Vagina (tissue), 2 donors: ENCODE results near the gene CCDC127. TPM values are rescaled to one million over a fixed set of nuclear protein-coding genes. Genes with fewer than 3 reads are reported as not detected.
"Not testable (repeated sequence)": the region's sequence is repeated elsewhere in the genome, so short reads cannot be mapped to it uniquely, and the experiment has no call there.

Experiments
- DNase-seq, 2 donors: peaks; one replicate each; pipeline ENCODE4 v3.0.0-alpha.2; 2017; ENCODE audit errors: extremely low spot score in 2 of 2
- H3K27ac ChIP-seq: fragments of 200-600 bp; sonication (generic); one replicate; pipeline ENCODE4 v1.5.1; 2019
- H3K27me3 ChIP-seq: fragments of 200-600 bp; sonication (generic); one replicate; pipeline ENCODE4 v1.5.1; 2019
- H3K36me3 ChIP-seq, 2 donors: fragments of 200-600 bp; sonication (generic); one replicate each; pipeline ENCODE4 v1.5.1; 2017 to 2019
- H3K4me1 ChIP-seq: fragments of 200-600 bp; sonication (generic); one replicate; pipeline ENCODE4 v1.5.1; 2019
- H3K4me3 ChIP-seq, 2 donors: fragments of 200-600 bp; sonication (generic); 1 replicate in 1 of 2; 2 replicates in 1 of 2; pipeline ENCODE4 v1.5.1; 2016 to 2019
- H3K9me3 ChIP-seq: fragments of 200-600 bp; sonication (generic); one replicate; pipeline ENCODE4 v1.5.1; 2019
- CTCF ChIP-seq, 3 experiments: fragments of 450-650 bp in 2 of 3; fragments of 200-600 bp in 1 of 3; sonication (generic) in 1 of 3; IDR thresholded peaks; one replicate each; pipeline ENCODE4 v1.5.1; 2017 to 2019; ENCODE audit warnings: antibody characterized with exemption in 3 of 3, mild to moderate bottlenecking in 2 of 3, moderate library complexity in 2 of 3
- POLR2A ChIP-seq, 2 donors: fragments of 450-650 bp; IDR thresholded peaks; one replicate each; pipeline ENCODE4 v1.6.1; 2017; ENCODE audit warnings: antibody characterized with exemption in 2 of 2, mild to moderate bottlenecking in 2 of 2, moderate library complexity in 2 of 2
- POLR2AphosphoS5 ChIP-seq, 2 donors: sonication (generic); formaldehyde crosslinking; IDR thresholded peaks; one replicate each; pipeline ENCODE4 v1.9.0; 2017; ENCODE audit warnings: antibody characterized with exemption in 2 of 2, mild to moderate bottlenecking in 2 of 2, low read depth in 1 of 2; ENCODE audit not compliant: insufficient read depth in 1 of 2
- intact Hi-C: fragments of 100-400 bp; cut with DNase I; formaldehyde crosslinking; loops from one replicate; pipeline ENCODE4 v1.15.1; 2023
- total RNA-seq: library from RNA; depleted of rRNA; stranded (reverse); fragments of >200 nt; gene quantifications from one replicate; pipeline ENCODE4 v1.2.3, GENCODE V29; 2016

CCDC127 gene
- total RNA-seq, 1 donor from 2014 or later: 4.2 TPM

- DNase-seq: no peak
- intact Hi-C loops: no loop called here
Observed at GRCh38 chr5:199197-199949, 18.6 kb downstream of the CCDC127 start.

GRCh38 chr5:198516-199196, 19.3 kb downstream of the CCDC127 start:
- intact Hi-C loops: no loop called here
- H3K9me3 ChIP-seq: no peaks in the 10 kb centered on the region
- no peaks in the 10 kb centered on the region for H3K27me3 ChIP-seq
- TF ChIP-seq CTCF (IDR thresholded peaks at IDR 0.05) (no peak), POLR2A (IDR thresholded peaks at IDR 0.05) (no peak), POLR2AphosphoS5 (IDR thresholded peaks at IDR 0.05; ENCODE audit: insufficient read depth in 1 of 2, low read depth in 1 of 2) (no peak)
- no peaks in the 10 kb centered on the region for H3K4me1 ChIP-seq
- no peak for DNase-seq
- no peak overlapping the region for H3K4me3 ChIP-seq
- no peak overlapping the region for H3K27ac ChIP-seq
- H3K36me3 ChIP-seq: peaks cover 0 to 3% of the 10 kb centered on the region in 2 donors

More at GRCh38 chr5:199197-199949, 18.6 kb downstream of the CCDC127 start:
- no peak for TF ChIP-seq POLR2A (IDR thresholded peaks at IDR 0.05)
- TF ChIP-seq POLR2AphosphoS5 (IDR thresholded peaks at IDR 0.05; ENCODE audit: insufficient read depth in 1 of 2, low read depth in 1 of 2): no peak
- no peak for TF ChIP-seq CTCF (IDR thresholded peaks at IDR 0.05)
- no peaks in the 10 kb centered on the region for H3K9me3 ChIP-seq
- H3K4me1 ChIP-seq: no peaks in the 10 kb centered on the region
- no peaks in the 10 kb centered on the region for H3K27me3 ChIP-seq
- H3K27ac ChIP-seq: no peak overlapping the region
- no peak overlapping the region for H3K4me3 ChIP-seq
- peaks cover 0 to 9% of the 10 kb centered on the region in 2 donors for H3K36me3 ChIP-seq

- TF ChIP-seq CTCF (IDR thresholded peaks at IDR 0.05): no peak
- TF ChIP-seq POLR2A (IDR thresholded peaks at IDR 0.05): no peak
- TF ChIP-seq POLR2AphosphoS5 (IDR thresholded peaks at IDR 0.05; ENCODE audit: insufficient read depth in 1 of 2, low read depth in 1 of 2): no peak
- H3K4me1 ChIP-seq: no peaks in the 10 kb centered on the region
- no peak overlapping the region for H3K4me3 ChIP-seq
- no peak overlapping the region for H3K27ac ChIP-seq
- no peaks in the 10 kb centered on the region for H3K36me3 ChIP-seq
- intact Hi-C loops: no loop called here
- H3K27me3 ChIP-seq: no peaks in the 10 kb centered on the region
- no peaks in the 10 kb centered on the region for H3K9me3 ChIP-seq
- DNase-seq: no peak
Observed at GRCh38 chr5:197892-198489, 20.0 kb downstream of the CCDC127 start.

DNA sequence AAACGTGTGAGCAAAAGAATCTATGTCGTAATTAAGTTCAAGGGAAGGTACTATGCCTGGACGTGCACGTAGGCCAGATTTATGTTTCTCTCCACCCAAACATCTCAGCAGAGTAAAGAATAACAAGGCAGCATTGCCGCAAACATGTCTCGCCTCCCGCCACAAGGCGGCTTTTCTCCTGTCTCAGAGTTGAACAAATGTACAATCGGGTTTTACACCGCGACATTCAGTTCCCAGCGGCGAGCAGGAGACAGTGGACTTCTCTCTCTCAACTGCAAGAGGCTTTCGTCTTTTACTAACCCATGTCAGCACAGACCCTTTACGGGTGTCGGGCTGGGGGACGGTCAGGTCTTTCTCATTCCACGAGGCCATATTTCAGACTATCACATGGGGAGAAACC, 20.9 kb downstream of the CCDC127 start:
- intact Hi-C loops, H3K4me3 ChIP-seq, H3K36me3 ChIP-seq, H3K27me3 ChIP-seq, H3K4me1 ChIP-seq, H3K27ac ChIP-seq, DNase-seq, H3K9me3 ChIP-seq: not testable (repeated sequence)

DNA sequence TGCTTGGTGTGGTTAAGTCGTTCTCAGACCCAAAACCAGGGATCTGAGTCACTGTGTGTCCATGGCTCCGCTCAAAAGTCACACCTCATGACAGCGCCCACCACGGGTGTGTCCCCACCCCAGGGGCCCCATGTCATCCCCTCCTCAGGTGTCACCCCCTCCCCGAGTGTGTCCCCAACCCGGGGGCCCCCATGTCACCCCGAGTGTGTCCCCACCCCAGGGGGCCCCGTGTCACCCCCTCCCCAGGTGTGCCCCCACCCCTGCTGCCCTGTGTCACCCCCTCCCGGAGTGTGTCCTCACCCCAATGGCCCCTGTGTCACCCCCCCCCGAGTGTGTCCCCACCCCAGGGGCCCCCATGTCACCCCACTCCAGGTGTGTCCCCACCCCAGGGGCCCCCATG, 21.6 kb downstream of the CCDC127 start:
- intact Hi-C loops: no loop called here
- TF ChIP-seq CTCF (IDR thresholded peaks at IDR 0.05) (no peak), POLR2A (IDR thresholded peaks at IDR 0.05) (no peak), POLR2AphosphoS5 (IDR thresholded peaks at IDR 0.05; ENCODE audit: insufficient read depth in 1 of 2, low read depth in 1 of 2) (no peak)

More for the DNA sequence above, 21.6 kb downstream of the CCDC127 start:
- no peak for DNase-seq
- peaks cover 6% of the 10 kb centered on the region for H3K4me1 ChIP-seq
- no peaks in the 10 kb centered on the region for H3K9me3 ChIP-seq
- no peak overlapping the region for H3K27ac ChIP-seq
- no peaks in the 10 kb centered on the region for H3K36me3 ChIP-seq
- no peak overlapping the region for H3K4me3 ChIP-seq
- no peaks in the 10 kb centered on the region for H3K27me3 ChIP-seq
